IPS DF 4.7 (cell line): ENCODE measurements around the gene KIF12.
"Not testable (repeated sequence)": the region's sequence is repeated elsewhere in the genome, so short reads cannot be mapped to it uniquely, and the experiment has no call there.

Experiments
- DNase-seq: peaks from one replicate; pipeline ENCODE4 v3.0.0-alpha.2; 2013; ENCODE audit warnings: low spot score; ENCODE audit errors: extremely low read depth

The KIF12 gene

DNA sequence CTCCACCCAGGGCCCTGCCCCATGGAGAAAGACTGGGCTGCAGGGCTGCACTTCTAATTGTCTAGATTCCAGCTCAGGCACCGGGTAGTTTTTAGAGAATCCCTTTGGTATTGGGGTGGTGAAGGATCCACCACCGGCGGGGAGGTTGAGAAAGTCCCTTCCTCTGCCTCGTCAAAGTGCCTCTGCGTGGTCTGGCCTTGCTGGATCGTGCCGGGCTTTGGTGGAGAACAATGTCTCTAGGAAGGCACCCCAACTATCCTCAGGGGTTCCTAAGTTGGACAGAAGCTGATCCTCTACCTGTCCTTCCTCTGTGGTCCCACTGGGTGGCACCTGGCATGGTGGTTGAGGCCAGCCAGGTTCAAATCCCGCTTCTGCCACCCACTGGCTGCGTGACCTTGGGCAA is 13.7 kb downstream of the KIF12 start:
- no peak for DNase-seq

DNA sequence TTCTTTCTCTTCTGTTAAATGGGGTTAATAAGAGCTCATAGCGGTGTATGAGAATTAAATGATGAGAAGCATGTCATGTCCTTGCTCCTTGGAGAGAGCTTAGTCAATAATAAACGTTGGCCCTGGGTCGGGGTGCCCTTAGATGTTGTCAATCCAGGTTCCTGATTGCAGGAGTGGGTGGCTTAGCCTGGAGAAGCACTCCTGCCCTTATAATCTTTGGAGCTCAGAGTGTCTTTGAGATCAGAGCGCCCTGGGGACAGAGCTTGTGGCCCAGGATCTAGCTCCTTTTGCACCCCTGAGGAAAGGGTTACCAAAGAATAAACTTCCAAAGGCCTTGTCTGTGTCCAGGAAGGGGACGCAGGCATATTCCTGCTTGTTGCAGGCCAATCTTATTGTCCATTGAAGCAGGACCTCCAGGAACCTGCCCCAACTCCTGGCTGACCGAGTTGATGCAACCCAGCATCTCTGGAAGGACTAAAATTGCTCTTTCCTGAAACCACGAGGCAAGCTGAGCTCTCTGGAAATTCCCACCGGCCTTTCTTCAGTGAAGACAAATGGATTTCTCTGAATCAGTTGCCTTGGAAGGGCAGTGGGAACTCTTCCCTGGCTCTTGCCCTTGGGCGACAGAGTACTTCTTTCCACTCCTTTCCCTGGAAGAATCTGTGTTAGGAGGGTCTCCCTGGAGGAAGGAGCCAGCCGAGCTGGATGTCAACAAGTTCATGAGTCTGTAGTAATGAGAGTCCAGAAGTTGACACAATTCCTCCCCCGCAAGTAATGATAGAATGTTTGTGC is 14.6 kb downstream of the KIF12 start:
- no peak for DNase-seq

DNA sequence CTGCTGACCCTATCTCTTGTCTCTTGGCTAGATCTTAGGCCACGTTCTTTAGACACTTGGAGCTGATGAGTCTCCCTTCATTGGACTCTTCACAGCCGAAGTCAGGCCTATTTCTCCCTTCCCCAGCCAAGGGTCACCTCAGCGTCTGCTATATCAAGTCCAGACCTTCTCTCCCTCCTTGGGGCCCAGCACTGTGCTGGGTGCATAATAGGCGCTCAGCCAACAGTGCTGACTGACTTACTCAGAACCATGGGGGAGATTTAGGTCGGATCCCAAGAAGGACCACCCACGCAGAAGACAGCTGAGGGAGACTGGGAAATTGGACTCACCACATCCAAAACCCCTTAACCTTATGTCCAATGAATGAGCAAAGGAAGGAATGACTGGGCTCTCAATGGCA is 15.4 kb downstream of the KIF12 start:
- no peak for DNase-seq

DNA sequence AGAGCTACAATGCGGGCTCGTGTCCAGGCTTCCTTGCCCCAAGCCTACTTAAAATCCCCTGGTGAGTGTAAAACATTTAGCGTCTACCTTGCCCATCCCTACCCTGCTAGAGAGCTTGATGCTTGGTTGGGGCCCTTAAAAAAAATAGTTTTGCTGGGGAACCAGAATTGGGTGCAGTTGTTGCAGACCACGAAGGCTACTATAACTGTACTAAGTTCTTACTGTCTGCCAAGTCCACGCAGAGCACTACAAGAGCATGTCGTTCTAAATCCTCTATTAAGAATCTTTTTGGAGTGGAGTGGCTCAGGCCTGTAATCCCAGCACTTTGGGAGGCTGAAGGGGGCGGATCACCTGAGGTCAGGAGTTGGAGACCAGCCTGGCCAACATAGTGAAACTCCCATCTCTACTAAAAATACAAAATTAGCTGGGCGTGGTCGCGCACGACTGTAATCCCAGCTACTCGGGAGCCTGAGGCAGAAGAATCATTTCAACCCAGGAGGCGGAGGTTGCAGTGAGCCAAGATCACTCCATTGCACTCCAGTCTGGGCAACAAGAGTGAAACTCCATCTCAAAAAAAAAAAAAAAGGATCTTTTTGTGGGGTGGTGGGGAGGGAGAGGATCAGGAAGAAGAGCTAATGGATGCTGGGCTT is 16.2 kb downstream of the KIF12 start:
- not testable (repeated sequence) for DNase-seq

GRCh38 chr9:114082017-114082762 is 16.9 kb downstream of the KIF12 start:
- DNase-seq = peak; percentile 82

DNA sequence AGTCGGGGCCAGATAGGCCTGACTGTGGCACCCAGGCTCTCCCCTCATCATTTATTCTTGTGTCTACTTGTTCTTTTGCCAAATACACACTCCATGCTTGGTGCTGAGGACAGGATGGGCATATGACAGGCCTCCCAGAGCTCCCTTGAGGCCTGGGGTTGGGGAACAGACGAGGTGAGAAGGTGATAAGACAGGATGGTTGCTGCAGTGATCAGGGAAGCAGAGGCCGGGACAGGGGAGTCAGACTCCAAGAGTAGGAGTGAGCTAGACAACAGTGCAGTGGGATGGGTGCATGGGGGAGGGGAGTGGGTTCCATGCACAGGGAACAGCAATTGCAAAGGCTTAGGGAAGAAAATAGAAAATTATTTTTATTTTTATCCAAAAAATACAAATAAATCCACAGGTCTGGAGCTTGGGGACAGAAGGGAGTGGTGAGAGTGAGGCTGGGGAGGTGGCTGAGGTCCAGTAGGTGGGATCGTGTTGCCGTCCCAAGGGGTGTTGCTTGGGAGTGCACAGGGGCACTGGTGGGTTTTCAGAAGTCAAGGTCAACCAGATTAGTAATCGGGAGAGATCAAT is 17.6 kb downstream of the KIF12 start:
- no peak for DNase-seq

DNA sequence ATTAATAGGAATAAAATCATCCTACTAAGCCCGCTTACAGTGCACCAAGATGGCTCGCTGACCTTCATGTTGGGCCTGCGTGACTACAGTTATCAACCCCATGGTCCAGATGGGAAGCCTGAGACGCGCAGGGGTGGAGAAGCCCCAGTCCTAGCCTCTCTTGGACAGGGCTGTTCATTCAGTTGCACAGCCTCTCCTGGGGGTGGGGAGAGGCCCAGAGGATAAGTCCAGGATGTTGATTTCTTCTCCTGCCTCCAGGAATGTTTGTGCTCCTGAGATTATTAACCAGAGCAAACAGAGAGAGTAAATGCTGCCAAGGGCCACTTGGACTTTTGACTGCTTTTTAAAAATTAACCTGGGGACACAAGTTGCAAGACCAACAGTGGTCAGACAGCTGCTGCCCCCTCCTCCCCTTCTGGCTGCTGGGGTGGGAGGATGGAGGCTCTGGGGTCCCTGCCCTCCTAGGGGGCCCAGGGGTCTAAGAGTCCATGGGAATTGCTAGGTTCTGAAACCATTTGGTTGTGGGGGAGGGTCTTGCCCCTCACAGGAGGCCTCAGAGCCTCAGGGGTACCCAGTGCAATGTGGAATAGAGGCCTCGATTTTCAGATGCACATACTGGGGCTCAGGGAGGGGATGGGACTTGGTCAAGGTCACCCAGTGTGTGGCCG is 18.2 kb downstream of the KIF12 start:
- DNase-seq = no peak

DNA sequence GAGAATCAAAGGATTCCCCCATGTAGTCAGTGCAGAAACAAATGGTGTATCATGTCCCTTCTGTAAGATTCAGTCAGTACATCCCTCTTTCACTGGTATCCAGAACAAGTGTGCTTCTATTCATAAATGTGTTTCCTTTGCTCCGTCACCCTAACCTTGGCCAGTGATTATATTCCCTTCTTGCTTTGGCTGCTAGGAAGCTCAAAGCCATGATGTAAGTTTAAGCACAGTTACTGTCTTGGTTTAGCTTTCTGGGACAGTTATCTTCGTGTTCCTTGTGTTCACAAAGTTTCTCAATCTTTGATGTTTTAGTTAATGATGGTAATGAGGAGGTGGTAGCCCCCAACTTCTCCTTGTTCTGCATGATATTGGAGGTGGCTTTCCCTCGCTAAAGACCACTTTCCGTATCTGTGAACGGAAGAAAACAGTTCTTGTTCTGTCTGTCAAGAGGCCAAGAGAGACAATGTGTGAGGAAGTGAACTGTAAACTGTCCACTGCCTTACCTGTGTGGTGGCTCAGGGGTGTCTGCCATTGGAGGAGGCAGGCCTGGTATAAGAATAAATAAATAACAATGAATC is 18.8 kb downstream of the KIF12 start:
- no peak for DNase-seq

GRCh38 chr9:114078781-114079156 is 20.3 kb downstream of the KIF12 start:
- DNase-seq = no peak

DNA sequence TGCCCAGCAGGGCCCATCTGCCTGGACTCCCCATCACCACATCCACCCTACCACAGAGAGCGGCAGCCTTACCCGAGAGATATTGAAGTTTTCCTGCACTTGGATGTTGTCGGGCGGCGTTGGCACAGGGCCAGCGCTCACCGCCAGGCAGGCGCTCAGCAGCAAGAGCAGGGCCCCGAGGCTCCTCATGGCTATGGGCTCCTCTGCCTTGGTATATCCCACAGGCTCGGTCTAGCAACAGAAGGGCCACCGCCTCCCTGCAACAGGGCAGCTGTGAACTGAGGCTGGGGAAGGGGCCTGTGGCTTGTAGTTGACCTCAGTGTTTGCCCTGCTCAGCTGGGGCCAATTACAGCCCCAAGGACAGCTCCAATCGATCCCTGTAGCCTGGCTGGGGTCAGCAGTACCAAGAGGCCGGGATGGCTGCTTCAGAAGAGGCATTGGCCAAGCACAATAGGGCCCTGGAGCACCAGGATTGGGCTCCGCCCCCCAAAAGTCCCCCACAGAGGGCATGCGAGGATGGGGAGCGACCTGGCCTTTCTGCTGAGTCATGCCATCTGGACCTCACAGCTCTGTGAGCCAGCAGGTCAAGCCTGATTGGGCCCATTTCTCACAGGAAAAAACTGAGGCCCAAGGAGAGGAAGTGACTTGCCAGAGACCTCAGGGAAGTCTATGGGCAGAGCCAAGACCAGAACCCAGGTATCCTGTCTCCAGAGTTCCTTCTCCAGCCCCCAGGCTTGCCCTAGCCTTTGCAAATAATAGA is 20.9 kb downstream of the KIF12 start, which contains the start of gene AMBP:
TSS of gene AMBP (minus strand) at position 280 of the 760 bp plus-strand sequence. CDS start at position 189, 91 bp downstream.
- no peak for DNase-seq

DNA sequence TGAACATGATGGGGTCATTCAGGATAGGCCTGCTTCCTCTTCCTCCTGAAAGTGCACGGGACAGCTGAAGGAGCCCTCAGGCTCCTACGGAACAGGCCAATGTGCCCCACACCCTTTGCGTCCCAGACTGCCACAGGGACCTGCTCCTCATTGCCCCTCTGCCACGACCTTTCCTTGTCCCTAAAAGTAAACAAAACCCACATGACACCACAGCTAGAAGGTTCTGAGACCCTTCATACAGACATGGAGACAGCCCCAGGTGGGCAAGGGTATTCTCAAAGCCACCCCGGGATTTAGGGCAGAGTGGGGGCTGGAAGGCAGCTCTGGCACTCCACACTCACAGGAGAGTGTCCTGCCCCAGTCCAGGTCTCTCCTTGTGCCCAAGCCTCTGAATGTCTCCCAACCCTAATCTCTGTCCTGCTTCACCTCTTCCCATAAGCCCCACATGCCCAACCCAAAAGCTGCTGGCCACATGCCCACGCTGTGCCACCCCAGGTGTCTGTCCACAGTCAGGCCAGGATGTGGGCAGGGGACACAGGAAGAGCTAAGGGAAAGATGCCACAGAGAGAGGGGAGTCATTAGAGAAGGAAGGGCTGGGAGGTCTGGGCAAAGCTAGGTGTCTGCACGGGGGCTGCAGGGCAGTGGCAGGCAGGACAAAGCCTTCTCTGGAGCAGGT is 21.8 kb downstream of the KIF12 start:
- no peak for DNase-seq

GRCh38 chr9:114076237-114077161 is 22.6 kb downstream of the KIF12 start:
- DNase-seq = no peak

DNA sequence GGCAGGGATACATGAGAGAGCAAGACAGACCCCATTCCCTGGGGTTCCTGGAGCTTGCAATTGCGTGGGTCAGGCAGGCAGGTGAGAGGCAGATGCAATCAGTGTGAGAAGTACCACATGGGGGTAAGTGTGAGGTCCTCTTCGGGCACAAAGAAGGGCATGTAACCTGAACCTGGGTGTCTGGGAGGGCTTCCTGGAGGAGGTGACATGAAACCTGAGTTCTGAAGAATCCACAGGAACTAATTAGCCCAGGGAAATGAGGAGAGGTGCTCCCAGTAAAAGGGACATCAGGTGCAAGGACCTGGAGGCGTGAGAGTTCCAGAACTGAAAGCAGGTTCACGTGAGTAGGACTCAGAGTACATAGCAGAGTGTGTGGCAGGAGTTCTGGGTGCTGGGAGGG is 23.5 kb downstream of the KIF12 start:
- DNase-seq = no peak

- DNase-seq = no peak
Measured at GRCh38 chr9:114072184-114073140, 26.6 kb downstream of the KIF12 start.

GRCh38 chr9:114071197-114071795 is 27.8 kb downstream of the KIF12 start:
- no peak for DNase-seq

DNA sequence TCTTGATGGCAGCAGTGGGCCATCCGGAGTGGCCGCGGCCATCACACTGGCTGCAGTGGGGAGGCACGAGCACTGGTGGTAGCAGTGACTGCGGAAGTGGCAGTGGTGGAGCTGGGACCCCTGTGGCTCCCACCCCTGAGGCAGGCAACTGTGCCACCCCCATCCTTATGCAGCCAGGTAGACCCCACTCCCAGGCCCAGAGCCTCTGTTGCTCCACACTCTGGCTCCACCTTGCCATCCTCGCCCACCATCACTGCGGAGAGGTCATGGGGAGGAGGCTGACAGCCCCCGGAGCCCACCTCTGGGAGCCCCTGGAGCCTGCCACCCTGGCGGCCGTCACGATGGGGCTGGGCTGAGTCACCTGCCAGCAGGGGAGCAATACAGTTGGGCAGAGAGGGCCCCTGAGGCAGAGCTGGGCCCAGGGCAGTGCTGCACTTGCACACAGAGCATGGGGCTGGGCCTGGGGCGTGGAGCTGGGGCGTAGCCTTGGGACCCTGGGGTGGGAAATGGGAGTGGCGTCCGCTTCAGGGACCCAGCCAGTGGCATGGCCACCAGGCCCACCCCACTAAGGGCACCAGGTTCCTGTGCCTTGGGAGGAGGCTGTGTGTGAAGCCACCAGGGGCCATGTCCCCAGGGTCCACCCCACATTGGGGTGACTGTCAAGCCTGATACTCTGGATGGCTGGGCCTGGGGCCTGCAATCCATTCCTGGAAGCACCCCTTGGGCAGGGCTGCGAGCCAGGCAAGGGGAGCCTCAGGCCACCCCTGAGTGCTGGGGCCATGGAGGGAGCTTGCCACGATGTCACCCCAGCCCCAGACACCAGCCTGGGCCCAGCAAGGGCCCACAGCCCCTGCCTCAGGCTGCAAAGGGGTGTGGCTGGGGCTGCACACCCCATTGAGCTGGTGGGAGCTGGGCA is 28.6 kb downstream of the KIF12 start:
- DNase-seq = no peak
